DOHH2 (cell line): ENCODE measurements around the gene MDP1.

Source experiments
- CTCF ChIP-seq: fragments of 200-600 bp; sonication (generic); IDR thresholded peaks from one replicate; pipeline ENCODE4 v1.5.1; 2014; ENCODE audit warnings: antibody characterized with exemption, mild to moderate bottlenecking, low read depth, low read length; ENCODE audit not compliant: poor library complexity, severe bottlenecking
- EZH2phosphoT487 ChIP-seq: fragments of 200-600 bp; sonication (generic); IDR thresholded peaks from 2 replicates; pipeline ENCODE4 v1.6.1; 2017; ENCODE audit warnings: borderline replicate concordance, mild to moderate bottlenecking, antibody characterized with exemption, low read length, moderate library complexity, mixed read lengths

GRCh38 chr14:24206260-24207103 is 9.4 kb downstream of the MDP1 start:
- TF ChIP-seq CTCF = no peak
- TF ChIP-seq EZH2phosphoT487 = no peak
